ENCODE results near the gene PCA3. TPM values are rescaled to one million over a fixed set of nuclear protein-coding genes. Genes with fewer than 3 reads are reported as not detected.

The PCA3 gene
- total RNA-seq, result under 0.01 TPM in 2 replicates

DNA sequence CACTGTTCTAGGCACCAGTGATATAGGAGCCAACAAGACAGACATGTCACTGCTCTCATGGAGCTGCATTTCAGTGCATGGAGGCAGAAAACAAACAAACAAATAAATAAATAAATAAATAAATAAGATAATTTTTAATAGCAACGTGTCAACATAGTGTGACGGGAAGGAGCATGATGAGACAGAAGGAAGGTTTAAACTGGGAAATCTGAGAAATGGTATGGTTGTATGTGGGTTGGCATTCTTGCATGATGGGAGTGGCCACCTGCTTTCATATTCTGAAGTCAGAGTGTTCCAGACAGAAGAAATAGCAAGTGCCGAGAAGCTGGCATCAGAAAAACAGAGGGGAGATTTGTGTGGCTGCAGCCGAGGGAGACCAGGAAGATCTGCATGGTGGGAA is at the start of gene PCA3:
Gene PCA3 (plus strand): TSS at position 301 of the 400 bp plus-strand sequence.

Other genes with a start within 250 kb of the PCA3 start
- 21.5 and 68.1 TPM in 2 replicates for gene PRUNE2, start 141.7 kb downstream of the PCA3 start, total RNA-seq

Data from uterine smooth muscle cell (primary cell).